K562 (cell line): Measurements from ENCODE around the gene ABCE1. TPM values are rescaled to one million over a fixed set of nuclear protein-coding genes. Genes with fewer than 3 reads are reported as not detected.

Experiments
- GTF2F1 ChIP-seq: IDR thresholded peaks from 2 replicates; pipeline ENCODE4 v1.6.1; 2011; ENCODE audit warnings: low read depth, low read length, improper control_type of control experiment
- KDM1A ChIP-seq, 2 experiments: fragments of 450-650 bp; IDR thresholded peaks; 2 replicates each; pipeline ENCODE4 v1.6.1; 2016; ENCODE audit warnings: mild to moderate bottlenecking in 2 of 2
- MYC ChIP-seq, 2 experiments: fragments of 250-450 bp in 1 of 2; sonication (Bioruptor Pico) in 1 of 2; IDR thresholded peaks; 2 replicates each; pipeline versions ENCODE4 v1.5.1 to v1.6.1; 2012 to 2021; ENCODE audit warnings: low read depth in 2 of 2, borderline replicate concordance in 1 of 2, improper control_type of control experiment in 1 of 2, low read length in 1 of 2, mild to moderate bottlenecking in 1 of 2, moderate library complexity in 1 of 2
- NCOA6 ChIP-seq: fragments of 450-650 bp; IDR thresholded peaks from 2 replicates; pipeline ENCODE4 v1.6.1; 2017; ENCODE audit warnings: mild to moderate bottlenecking
- NUFIP1 ChIP-seq: fragments of 450-650 bp; IDR thresholded peaks from 2 replicates; pipeline ENCODE4 v1.6.1; 2018; ENCODE audit not compliant: partially characterized antibody
- OTX1 ChIP-seq: fragments of 450-650 bp; formaldehyde crosslinking; IDR thresholded peaks from 2 replicates; pipeline ENCODE4 v1.4.0; 2022; ENCODE audit warnings: mild to moderate bottlenecking
- POLR3G ChIP-seq: IDR thresholded peaks from 2 replicates; pipeline ENCODE4 v1.6.1; 2011; ENCODE audit not compliant: insufficient read length, insufficient replicate concordance; ENCODE audit errors: extremely low read depth
- PYGO2 ChIP-seq: fragments of 450-650 bp; IDR thresholded peaks from 2 replicates; pipeline ENCODE4 v1.6.1; 2016; ENCODE audit warnings: mild to moderate bottlenecking, missing genetic modification characterization, moderate library complexity, missing compliant biosample characterization
- ZNF3 ChIP-seq: fragments of 250-450 bp; sonication (Bioruptor Pico); IDR thresholded peaks from 2 replicates; pipeline ENCODE4 v1.5.0; 2021; ENCODE audit warnings: mild to moderate bottlenecking, moderate library complexity
- polyA plus RNA-seq, 8 experiments: library from polyadenylated mRNA; depleted of rRNA in 4 of 8; stranded (reverse) in 5 of 8; unstranded in 3 of 8; fragments of >200 nt; fragmentation: Nextera tagmentation in 2 of 8; fragmentation: Illumina TruSeq in 1 of 8; extraction: Ambion mirVana in 2 of 8; extraction: Trizol in 1 of 8; gene quantifications; 2 replicates each; pipeline versions ENCODE4 v1.2.1 to v1.2.3, GENCODE V29; 2011 to 2014; ENCODE audit warnings: inconsistent platforms in 1 of 8, missing spikeins in 1 of 8
- total RNA-seq, 7 experiments: library from RNA; depleted of rRNA in 6 of 7; stranded (reverse); fragments of >200 nt in 6 of 7; fragmentation: Illumina TruSeq in 2 of 7; extraction: Trizol in 2 of 7; gene quantifications; 2 replicates each; pipeline versions ENCODE4 v1.2.1 to v1.2.3, GENCODE V29; 2011 to 2021; ENCODE audit warnings: low replicate concordance in 1 of 7
- TF ChIP-seq, protein P1 (sequence below): fragments of 200-600 bp; sonication (generic); IDR thresholded peaks from one replicate; pipeline ENCODE4 v1.6.1; 2012; ENCODE audit warnings: mild to moderate bottlenecking, low read depth, low read length, inconsistent platforms

Gene ABCE1
- total and polyA plus RNA-seq, 9 of the 15 experiments (the other 6 are each of a cell fraction or from before 2014, with no cell fraction given) = 134 to 256 (median 169) TPM

- TF ChIP-seq, protein P1, sequence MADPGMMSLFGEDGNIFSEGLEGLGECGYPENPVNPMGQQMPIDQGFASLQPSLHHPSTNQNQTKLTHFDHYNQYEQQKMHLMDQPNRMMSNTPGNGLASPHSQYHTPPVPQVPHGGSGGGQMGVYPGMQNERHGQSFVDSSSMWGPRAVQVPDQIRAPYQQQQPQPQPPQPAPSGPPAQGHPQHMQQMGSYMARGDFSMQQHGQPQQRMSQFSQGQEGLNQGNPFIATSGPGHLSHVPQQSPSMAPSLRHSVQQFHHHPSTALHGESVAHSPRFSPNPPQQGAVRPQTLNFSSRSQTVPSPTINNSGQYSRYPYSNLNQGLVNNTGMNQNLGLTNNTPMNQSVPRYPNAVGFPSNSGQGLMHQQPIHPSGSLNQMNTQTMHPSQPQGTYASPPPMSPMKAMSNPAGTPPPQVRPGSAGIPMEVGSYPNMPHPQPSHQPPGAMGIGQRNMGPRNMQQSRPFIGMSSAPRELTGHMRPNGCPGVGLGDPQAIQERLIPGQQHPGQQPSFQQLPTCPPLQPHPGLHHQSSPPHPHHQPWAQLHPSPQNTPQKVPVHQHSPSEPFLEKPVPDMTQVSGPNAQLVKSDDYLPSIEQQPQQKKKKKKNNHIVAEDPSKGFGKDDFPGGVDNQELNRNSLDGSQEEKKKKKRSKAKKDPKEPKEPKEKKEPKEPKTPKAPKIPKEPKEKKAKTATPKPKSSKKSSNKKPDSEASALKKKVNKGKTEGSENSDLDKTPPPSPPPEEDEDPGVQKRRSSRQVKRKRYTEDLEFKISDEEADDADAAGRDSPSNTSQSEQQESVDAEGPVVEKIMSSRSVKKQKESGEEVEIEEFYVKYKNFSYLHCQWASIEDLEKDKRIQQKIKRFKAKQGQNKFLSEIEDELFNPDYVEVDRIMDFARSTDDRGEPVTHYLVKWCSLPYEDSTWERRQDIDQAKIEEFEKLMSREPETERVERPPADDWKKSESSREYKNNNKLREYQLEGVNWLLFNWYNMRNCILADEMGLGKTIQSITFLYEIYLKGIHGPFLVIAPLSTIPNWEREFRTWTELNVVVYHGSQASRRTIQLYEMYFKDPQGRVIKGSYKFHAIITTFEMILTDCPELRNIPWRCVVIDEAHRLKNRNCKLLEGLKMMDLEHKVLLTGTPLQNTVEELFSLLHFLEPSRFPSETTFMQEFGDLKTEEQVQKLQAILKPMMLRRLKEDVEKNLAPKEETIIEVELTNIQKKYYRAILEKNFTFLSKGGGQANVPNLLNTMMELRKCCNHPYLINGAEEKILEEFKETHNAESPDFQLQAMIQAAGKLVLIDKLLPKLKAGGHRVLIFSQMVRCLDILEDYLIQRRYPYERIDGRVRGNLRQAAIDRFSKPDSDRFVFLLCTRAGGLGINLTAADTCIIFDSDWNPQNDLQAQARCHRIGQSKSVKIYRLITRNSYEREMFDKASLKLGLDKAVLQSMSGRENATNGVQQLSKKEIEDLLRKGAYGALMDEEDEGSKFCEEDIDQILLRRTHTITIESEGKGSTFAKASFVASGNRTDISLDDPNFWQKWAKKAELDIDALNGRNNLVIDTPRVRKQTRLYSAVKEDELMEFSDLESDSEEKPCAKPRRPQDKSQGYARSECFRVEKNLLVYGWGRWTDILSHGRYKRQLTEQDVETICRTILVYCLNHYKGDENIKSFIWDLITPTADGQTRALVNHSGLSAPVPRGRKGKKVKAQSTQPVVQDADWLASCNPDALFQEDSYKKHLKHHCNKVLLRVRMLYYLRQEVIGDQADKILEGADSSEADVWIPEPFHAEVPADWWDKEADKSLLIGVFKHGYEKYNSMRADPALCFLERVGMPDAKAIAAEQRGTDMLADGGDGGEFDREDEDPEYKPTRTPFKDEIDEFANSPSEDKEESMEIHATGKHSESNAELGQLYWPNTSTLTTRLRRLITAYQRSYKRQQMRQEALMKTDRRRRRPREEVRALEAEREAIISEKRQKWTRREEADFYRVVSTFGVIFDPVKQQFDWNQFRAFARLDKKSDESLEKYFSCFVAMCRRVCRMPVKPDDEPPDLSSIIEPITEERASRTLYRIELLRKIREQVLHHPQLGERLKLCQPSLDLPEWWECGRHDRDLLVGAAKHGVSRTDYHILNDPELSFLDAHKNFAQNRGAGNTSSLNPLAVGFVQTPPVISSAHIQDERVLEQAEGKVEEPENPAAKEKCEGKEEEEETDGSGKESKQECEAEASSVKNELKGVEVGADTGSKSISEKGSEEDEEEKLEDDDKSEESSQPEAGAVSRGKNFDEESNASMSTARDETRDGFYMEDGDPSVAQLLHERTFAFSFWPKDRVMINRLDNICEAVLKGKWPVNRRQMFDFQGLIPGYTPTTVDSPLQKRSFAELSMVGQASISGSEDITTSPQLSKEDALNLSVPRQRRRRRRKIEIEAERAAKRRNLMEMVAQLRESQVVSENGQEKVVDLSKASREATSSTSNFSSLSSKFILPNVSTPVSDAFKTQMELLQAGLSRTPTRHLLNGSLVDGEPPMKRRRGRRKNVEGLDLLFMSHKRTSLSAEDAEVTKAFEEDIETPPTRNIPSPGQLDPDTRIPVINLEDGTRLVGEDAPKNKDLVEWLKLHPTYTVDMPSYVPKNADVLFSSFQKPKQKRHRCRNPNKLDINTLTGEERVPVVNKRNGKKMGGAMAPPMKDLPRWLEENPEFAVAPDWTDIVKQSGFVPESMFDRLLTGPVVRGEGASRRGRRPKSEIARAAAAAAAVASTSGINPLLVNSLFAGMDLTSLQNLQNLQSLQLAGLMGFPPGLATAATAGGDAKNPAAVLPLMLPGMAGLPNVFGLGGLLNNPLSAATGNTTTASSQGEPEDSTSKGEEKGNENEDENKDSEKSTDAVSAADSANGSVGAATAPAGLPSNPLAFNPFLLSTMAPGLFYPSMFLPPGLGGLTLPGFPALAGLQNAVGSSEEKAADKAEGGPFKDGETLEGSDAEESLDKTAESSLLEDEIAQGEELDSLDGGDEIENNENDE = no peak
- TF ChIP-seq MYC (IDR thresholded peaks at IDR 0.05; ENCODE audit: low read depth, low read length) (no peak), MYC (CRISPR knock-in tag; IDR thresholded peaks at IDR 0.05; ENCODE audit: borderline replicate concordance, low read depth) (no peak), NCOA6 (no peak), KDM1A (IDR thresholded peaks at IDR 0.05) (peak; percentile 26 to 47; a peak in 2 of 4 replicates), POLR3G (no peak), OTX1 (CRISPR knock-in tag) (no peak), NUFIP1 (no peak), PYGO2 (tag) (no peak), ZNF3 (CRISPR knock-in tag) (no peak), GTF2F1 (no peak)
Observed at GRCh38 chr4:145061318-145061920, 36.7 kb upstream of the ABCE1 start (continued).
